GM21360 (cell line): ENCODE data around the gene FKBP8.

Experiments used
- ATAC-seq: cut with Tn5 transposase; IDR thresholded peaks from one replicate; pipeline ENCODE4 v1.9.1; 2021; ENCODE audit warnings: mild to moderate bottlenecking, moderate library complexity; ENCODE audit not compliant: unreplicated experiment

The FKBP8 gene

DNA sequence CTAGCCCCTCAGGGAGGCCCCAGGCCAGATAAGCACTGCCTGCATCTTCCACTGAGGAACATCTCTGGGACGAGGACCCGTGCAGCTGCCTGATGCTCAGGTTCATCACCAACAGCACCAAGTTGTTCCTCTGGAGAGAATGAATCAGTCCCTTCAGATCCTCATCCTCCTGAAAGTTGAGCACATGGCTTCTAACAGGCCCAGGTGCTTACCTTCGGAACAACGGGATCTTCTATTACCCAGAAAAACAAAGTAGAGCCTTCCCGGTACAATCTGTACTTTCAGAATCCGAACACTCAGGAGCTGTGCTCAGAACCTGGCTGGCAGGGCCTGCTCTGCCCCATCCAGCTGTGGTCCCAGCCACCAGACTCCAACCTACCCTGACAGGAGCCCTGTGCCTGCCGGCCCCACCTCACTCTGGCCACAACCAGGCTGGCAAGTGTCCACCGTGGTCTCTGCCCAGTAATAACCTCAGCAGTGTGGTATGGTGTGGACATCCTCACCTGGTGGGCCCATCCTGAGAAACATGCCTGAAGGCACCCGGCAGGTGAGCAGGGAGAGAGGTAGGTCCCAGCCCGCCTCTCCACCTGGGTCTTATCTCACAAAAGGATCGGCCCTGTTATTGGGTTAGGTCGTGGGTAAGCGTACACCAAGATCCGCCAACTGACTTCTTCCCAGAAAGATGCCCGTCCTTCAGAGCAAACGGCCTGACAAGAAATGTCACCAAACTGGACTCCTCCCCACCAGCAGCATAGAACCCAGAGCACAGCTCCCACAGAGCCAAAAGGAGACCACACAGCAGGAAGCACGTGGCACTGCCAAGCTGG is 55.6 kb downstream of the FKBP8 start:
- no peak for ATAC-seq

DNA sequence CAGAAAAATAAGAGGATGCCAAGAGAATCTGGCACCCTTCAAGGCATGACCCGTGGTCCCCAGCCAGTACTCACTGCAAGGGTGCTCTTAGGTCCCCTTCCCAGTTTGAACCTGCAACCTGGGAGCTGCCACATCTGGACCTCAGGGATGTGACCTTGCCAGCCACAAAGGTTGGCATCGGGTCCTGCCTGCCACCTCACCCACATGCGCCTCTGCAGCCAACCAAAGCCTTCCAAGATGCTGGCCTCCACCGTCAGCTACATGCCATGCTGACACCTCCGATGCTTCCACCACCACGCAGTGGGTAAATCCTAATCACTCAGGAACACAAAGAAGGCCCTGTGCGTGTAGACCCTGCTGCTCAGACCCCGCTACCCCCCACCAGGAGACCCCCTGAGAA is 56.6 kb downstream of the FKBP8 start:
- no peak for ATAC-seq

DNA sequence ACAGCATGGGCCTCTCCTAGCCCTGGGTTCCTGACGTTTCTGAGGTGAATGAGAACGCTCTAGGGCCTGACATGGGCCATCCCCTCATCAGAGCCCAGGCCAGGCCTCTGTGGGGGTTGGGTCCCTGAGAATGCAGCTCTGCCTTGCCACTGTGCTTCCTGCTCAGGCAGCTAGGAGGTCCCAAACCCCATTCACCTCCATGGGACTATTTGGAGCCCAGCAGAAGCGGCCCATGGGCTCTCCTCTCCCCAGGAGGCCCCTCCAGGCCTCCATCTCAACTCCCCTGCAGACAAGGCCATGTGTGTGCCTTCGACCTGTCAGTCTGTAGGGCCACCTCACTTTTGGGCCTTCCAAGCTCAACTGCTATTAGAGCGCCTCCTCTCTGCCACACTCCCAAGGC is 58.4 kb downstream of the FKBP8 start:
- ATAC-seq, result no peak

DNA sequence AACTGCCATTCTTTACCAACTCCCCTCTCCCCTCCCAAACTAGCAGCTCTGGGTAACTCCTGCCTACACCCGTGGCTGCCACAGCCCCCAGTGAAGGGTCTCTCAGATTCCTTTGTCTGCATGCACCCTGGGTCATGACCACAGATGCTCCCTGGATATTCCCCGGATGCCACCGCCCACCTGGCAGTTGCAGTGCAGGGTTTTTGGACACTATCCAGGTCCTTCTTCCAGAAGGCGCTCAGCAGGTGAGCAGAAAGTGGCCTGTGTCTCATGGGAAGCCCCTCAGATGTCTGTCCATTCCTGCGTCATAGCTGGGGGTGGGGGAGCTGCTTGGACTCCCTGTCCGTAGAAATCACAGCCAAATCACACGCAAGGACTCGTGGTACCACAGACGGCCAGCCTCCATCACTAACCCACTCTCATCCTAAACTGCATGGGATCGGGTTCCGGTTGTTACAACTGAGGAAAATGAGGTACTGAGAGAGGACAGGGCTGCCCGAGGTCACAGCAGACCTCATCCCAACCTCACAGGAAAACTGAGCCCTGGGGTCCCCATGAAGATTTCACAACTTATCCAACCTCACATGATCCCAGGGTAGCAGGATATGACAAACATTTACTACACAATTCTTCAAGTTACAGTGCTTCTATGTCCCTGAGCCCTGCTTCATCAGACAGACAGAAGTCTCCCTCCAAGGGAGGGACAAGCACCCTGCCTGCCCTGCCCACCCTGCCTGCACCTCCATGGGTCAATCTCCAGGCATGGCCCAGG is 60.1 kb downstream of the FKBP8 start:
- no peak for ATAC-seq
